Measurements from ENCODE around the gene FAM53B.
A peak's percentile ranks its signal among the peaks of the same experiment; 100 is the strongest.
"Not testable (repeated sequence)": the region's sequence is repeated elsewhere in the genome, so short reads cannot be mapped to it uniquely, and the experiment has no call there.

The FAM53B gene

GRCh38 chr10:124748166-124748565 is 4.0 kb upstream of the FAM53B start:
- no peak for TF ChIP-seq CTCF (IDR thresholded peaks at IDR 0.05; ENCODE audit: control insufficient read depth, extremely low read depth, insufficient read depth)
- no peak overlapping the region for H3K4me3 ChIP-seq (ENCODE audit: low read depth, low read length)
- DNase-seq (ENCODE audit: low read depth): no peak

- no peak for DNase-seq (ENCODE audit: low read depth)
- TF ChIP-seq CTCF (IDR thresholded peaks at IDR 0.05; ENCODE audit: control insufficient read depth, extremely low read depth, insufficient read depth): no peak
- no peak overlapping the region for H3K4me3 ChIP-seq (ENCODE audit: low read depth, low read length)
Measured at GRCh38 chr10:124747745-124748144, 3.6 kb upstream of the FAM53B start.

- H3K4me3 ChIP-seq (ENCODE audit: low read depth, low read length): no peak overlapping the region
- DNase-seq (ENCODE audit: low read depth): no peak
- TF ChIP-seq CTCF (IDR thresholded peaks at IDR 0.05; ENCODE audit: control insufficient read depth, extremely low read depth, insufficient read depth): no peak
Measured at GRCh38 chr10:124746992-124747391, 2.8 kb upstream of the FAM53B start.

- H3K4me3 ChIP-seq (ENCODE audit: low read depth, low read length); DNase-seq (ENCODE audit: low read depth): not testable (repeated sequence)
Measured at GRCh38 chr10:124746447-124746846, 2.3 kb upstream of the FAM53B start.

GRCh38 chr10:124745673-124746072 is 1.5 kb upstream of the FAM53B start:
- peak; percentile 41 for TF ChIP-seq CTCF (IDR thresholded peaks at IDR 0.05; ENCODE audit: control insufficient read depth, extremely low read depth, insufficient read depth)
- DNase-seq (ENCODE audit: low read depth): no peak
- H3K4me3 ChIP-seq (ENCODE audit: low read depth, low read length): no peak overlapping the region

- no peak for TF ChIP-seq CTCF (IDR thresholded peaks at IDR 0.05; ENCODE audit: control insufficient read depth, extremely low read depth, insufficient read depth)
- H3K4me3 ChIP-seq (ENCODE audit: low read depth, low read length): no peak overlapping the region; the same call in 1 of the 2 replicates
- DNase-seq (ENCODE audit: low read depth): no peak
Measured at GRCh38 chr10:124745252-124745651, 1.1 kb upstream of the FAM53B start.

- H3K4me3 ChIP-seq (ENCODE audit: low read depth, low read length): peak overlapping the region; percentile 71
- TF ChIP-seq CTCF (IDR thresholded peaks at IDR 0.05; ENCODE audit: control insufficient read depth, extremely low read depth, insufficient read depth): no peak
- DNase-seq (ENCODE audit: low read depth): no peak
Measured at GRCh38 chr10:124743191-124744101, 732 bp downstream of the FAM53B start.

Data from LNCaP clone FGC (cell line).